ENCODE measurements around the gene LSR. TPM values are rescaled to one million over a fixed set of nuclear protein-coding genes. Genes with fewer than 3 reads are reported as not detected.

LSR gene
- polyA plus RNA-seq, 1 donor from 2014 or later = not detected

DNA sequence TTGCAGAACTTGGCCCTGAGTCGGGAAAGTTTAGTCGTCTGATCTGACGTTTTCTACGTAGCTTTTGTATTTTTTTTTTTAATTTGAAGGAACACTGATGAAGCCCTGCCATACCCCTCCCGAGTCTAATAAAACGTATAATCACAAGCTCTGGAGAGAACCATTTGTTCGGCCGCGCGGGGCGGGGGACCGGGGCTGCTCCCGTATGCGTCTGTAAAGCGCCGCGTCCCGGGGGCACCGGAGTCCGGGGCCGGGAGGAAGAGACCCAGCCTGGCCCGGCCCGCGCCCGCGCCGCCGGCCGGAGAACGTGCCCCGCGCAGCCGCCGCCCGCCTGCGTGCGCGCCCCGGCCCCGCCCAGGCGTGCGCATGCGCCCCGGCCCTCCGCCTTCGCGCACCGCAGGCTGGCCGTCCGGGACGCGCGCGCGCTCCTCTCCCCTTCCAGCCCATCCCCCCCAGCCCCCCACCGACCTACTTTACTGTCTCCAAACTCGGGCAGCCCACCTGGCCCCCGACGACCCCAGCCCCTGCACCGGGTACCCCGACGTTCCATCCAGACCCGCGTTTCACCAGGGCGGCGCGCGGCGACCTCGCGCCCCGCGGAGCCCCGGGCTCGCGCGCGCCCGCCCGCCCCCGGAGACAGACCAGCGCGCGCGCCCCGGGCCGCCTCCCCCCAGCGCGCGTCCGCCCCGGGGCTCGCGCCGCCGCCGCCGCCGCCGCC lies 19.2 kb downstream of the LSR start:
- Histone ChIP-seq H3K27ac (ENCODE audit: low read length) (peak overlapping the region; percentile 81), H3K9me2 (ENCODE audit: insufficient read depth, low read length) (no peaks in the 10 kb centered on the region), H3K36me3 (ENCODE audit: insufficient read depth, low read length) (no peaks in the 10 kb centered on the region), H4K20me1 (ENCODE audit: insufficient read depth) (no peaks in the 10 kb centered on the region), H3K9ac (ENCODE audit: low read length) (peak overlapping the region; percentile 86), H3K27me3 (ENCODE audit: insufficient read depth, low read depth, low read length) (no peaks in the 10 kb centered on the region), H3F3A (ENCODE audit: insufficient read depth, low read length, poor library complexity, severe bottlenecking) (no peaks in the 10 kb centered on the region), H2AFZ (ENCODE audit: low read depth, low read length) (peak overlapping the region; percentile 65), H3K9me3 (ENCODE audit: low read length) (no peaks in the 10 kb centered on the region), H3K79me2 (replicated peaks; ENCODE audit: insufficient read depth, low read length) (peaks cover 6% of the 10 kb centered on the region), H3K4me3 (ENCODE audit: low read length) (peak overlapping the region; percentile 94), H3K4me2 (ENCODE audit: low read length) (peak overlapping the region; percentile 94)
- TF ChIP-seq SMC3 (conservative IDR thresholded peaks at IDR 0.05; ENCODE audit: poor library complexity) (no peak), EP300 (conservative IDR thresholded peaks at IDR 0.05; ENCODE audit: poor library complexity, severe bottlenecking) (no peak), POLR2AphosphoS5 (IDR thresholded peaks at IDR 0.05) (peak; percentile 39), REST (IDR thresholded peaks at IDR 0.05; ENCODE audit: borderline replicate concordance) (peak; percentile 17), MXI1 (conservative IDR thresholded peaks at IDR 0.05; ENCODE audit: poor library complexity, severe bottlenecking) (peak; percentile 36), CTCF (IDR thresholded peaks at IDR 0.05; ENCODE audit: poor library complexity, severe bottlenecking) (peak; percentile 11)

DNA sequence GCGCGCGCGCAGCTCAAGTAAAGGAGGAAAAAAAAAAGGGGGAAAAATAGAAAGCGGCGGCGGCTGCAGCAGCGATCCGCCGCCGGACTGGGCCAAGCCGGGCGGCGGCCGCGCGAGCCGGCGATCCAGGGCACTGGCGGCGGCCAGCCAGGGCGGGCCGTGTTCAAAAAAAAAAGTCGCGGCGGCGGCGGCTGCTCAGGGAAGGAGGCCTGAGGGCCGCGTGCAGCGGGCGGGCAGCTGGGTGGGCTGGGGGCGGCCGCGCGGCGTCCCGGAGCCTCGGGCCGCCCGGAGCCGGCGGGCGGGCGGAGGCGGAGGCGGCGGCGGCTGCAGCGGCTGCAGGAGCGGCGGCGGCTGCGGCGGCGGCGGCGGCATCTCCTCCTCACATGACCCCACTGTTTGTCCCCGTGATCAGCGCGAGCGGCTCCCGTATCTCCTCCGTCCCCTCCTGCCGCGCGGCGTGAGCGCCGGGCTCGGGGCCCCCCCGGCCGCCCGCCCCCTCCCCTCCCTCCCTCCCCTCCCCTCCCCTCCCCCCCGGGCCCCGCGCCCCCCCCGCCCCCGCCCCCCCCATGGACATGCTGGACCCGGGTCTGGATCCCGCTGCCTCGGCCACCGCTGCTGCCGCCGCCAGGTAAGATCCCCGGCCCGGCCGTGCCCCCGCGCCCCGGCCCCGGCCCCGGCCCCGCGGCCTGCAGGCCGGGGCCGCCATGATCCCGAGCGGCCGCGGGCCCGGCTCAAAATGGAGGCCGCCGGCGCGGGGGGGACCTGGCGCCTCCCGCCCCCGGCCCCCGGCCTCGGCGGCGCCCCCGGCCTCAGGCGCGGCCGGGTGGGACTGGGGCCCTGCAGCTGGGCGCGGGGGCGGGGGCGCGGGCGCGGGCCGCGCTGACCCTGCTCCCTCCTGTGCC lies 20.0 kb downstream of the LSR start, which contains the start of gene USF2:
USF2 (plus strand) TSS at position 427 of the 902 bp plus-strand sequence; CDS start at position 567, 140 bp downstream.
- Histone ChIP-seq H3K27ac (ENCODE audit: low read length) (peak within 1 kb of the TSS; percentile 81), H3K27me3 (ENCODE audit: insufficient read depth, low read depth, low read length) (no peaks in the 10 kb centered on the region), H3K36me3 (ENCODE audit: insufficient read depth, low read length) (no peaks in the 10 kb centered on the region), H2AFZ (ENCODE audit: low read depth, low read length) (peak within 1 kb of the TSS; percentile 65), H3K9ac (ENCODE audit: low read length) (peak within 1 kb of the TSS; percentile 86), H3K4me2 (ENCODE audit: low read length) (peak within 1 kb of the TSS; percentile 94), H3F3A (ENCODE audit: insufficient read depth, low read length, poor library complexity, severe bottlenecking) (no peaks in the 10 kb centered on the region), H3K9me3 (ENCODE audit: low read length) (no peaks in the 10 kb centered on the region), H3K4me3 (ENCODE audit: low read length) (peak within 1 kb of the TSS; percentile 94), H4K20me1 (ENCODE audit: insufficient read depth) (no peaks in the 10 kb centered on the region), H3K79me2 (replicated peaks; ENCODE audit: insufficient read depth, low read length) (peaks cover 6% of the 10 kb centered on the region), H3K9me2 (ENCODE audit: insufficient read depth, low read length) (no peaks in the 10 kb centered on the region)
- TF ChIP-seq CTCF (IDR thresholded peaks at IDR 0.05; ENCODE audit: poor library complexity, severe bottlenecking) (no peak), POLR2AphosphoS5 (IDR thresholded peaks at IDR 0.05) (peak; percentile 75), EZH2 (IDR thresholded peaks at IDR 0.05; ENCODE audit: borderline replicate concordance, insufficient read depth, low read length, poor library complexity, severe bottlenecking) (no peak), MXI1 (conservative IDR thresholded peaks at IDR 0.05; ENCODE audit: poor library complexity, severe bottlenecking) (peak; percentile 24)
